Ishikawa (cell line): Measurements from ENCODE around the gene BANP.

Experiments
- EGR1 ChIP-seq: IDR thresholded peaks from 2 replicates; pipeline ENCODE4 v1.6.1; 2012
- YY1 ChIP-seq: IDR thresholded peaks from 2 replicates; pipeline ENCODE4 v1.6.1; 2012; ENCODE audit warnings: low read depth
- TF ChIP-seq, protein P1 (sequence below): IDR thresholded peaks from 2 replicates; pipeline ENCODE4 v1.6.1; 2012
- TF ChIP-seq, protein P2 (sequence below): IDR thresholded peaks from 2 replicates; pipeline ENCODE4 v1.6.1; 2012; ENCODE audit warnings: low read depth, mild to moderate bottlenecking

DNA sequence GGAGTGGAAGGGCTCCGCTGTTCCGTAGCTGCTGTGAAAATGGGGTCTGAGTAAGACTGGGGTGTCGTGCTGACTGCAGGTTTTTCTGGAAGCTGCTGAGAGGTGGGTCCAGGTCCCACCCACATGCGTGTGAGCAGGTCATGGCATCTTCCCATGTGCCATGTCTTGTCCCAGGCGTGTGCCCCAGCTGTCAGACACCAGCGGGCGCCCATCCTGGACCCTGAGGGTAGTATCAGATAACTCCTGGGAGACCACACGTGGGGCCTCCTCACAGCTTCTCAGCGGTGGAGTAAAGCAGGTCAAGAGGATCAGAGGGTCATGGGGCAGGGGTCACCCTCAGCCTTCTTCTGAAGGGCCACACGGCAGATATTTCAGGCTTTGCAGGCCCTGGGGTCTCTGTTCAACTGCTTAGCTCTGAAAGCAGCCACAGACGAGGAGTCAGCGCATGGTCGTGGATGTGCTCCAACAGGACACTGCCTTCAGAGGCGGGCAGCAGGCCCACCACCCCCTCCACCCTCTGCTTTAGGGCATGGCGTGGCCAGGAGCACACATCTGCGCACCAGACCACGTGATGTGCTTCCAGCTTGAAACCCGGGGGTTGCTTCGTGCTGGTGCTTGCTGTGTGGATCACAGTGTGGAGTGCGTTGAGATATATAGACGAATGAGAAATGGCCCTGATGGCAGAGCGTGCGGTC is 68.7 kb downstream of the BANP start:
- TF ChIP-seq, protein P1, sequence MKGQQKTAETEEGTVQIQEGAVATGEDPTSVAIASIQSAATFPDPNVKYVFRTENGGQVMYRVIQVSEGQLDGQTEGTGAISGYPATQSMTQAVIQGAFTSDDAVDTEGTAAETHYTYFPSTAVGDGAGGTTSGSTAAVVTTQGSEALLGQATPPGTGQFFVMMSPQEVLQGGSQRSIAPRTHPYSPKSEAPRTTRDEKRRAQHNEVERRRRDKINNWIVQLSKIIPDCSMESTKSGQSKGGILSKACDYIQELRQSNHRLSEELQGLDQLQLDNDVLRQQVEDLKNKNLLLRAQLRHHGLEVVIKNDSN, result no peak
- TF ChIP-seq, protein P2, sequence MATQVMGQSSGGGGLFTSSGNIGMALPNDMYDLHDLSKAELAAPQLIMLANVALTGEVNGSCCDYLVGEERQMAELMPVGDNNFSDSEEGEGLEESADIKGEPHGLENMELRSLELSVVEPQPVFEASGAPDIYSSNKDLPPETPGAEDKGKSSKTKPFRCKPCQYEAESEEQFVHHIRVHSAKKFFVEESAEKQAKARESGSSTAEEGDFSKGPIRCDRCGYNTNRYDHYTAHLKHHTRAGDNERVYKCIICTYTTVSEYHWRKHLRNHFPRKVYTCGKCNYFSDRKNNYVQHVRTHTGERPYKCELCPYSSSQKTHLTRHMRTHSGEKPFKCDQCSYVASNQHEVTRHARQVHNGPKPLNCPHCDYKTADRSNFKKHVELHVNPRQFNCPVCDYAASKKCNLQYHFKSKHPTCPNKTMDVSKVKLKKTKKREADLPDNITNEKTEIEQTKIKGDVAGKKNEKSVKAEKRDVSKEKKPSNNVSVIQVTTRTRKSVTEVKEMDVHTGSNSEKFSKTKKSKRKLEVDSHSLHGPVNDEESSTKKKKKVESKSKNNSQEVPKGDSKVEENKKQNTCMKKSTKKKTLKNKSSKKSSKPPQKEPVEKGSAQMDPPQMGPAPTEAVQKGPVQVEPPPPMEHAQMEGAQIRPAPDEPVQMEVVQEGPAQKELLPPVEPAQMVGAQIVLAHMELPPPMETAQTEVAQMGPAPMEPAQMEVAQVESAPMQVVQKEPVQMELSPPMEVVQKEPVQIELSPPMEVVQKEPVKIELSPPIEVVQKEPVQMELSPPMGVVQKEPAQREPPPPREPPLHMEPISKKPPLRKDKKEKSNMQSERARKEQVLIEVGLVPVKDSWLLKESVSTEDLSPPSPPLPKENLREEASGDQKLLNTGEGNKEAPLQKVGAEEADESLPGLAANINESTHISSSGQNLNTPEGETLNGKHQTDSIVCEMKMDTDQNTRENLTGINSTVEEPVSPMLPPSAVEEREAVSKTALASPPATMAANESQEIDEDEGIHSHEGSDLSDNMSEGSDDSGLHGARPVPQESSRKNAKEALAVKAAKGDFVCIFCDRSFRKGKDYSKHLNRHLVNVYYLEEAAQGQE, result no peak
- TF ChIP-seq EGR1, result no peak
- no peak for TF ChIP-seq YY1
